SJSA1 (cell line): ENCODE measurements around the gene RPS17. TPM values are rescaled to one million over a fixed set of nuclear protein-coding genes. Genes with fewer than 3 reads are reported as not detected.
"Not testable (repeated sequence)": the region's sequence is repeated elsewhere in the genome, so short reads cannot be mapped to it uniquely, and the experiment has no call there.

ENCODE experiments used
- DNase-seq, 2 experiments: peaks; one replicate each; pipeline ENCODE4 v3.0.0-alpha.2; 2015 to 2020; ENCODE audit warnings: low spot score in 2 of 2, low read depth in 1 of 2
- H3K27ac ChIP-seq: fragments of 250-450 bp; sonication (Bioruptor Pico); 2 replicates; pipeline ENCODE4 v1.5.1; 2020; ENCODE audit warnings: mild to moderate bottlenecking, moderate library complexity
- H3K27me3 ChIP-seq: fragments of 250-450 bp; sonication (Bioruptor Pico); replicated peaks from 2 replicates; pipeline ENCODE4 v1.5.1; 2020; ENCODE audit warnings: mild to moderate bottlenecking, moderate library complexity
- H3K36me3 ChIP-seq: fragments of 250-450 bp; sonication (Bioruptor Pico); 2 replicates; pipeline ENCODE4 v1.5.1; 2020; ENCODE audit warnings: mild to moderate bottlenecking
- H3K4me1 ChIP-seq: fragments of 250-450 bp; sonication (Bioruptor Pico); replicated peaks from 2 replicates; pipeline ENCODE4 v1.6.1; 2021; ENCODE audit warnings: mild to moderate bottlenecking
- H3K4me3 ChIP-seq: fragments of 250-450 bp; sonication (Bioruptor Pico); 2 replicates; pipeline ENCODE4 v1.5.1; 2020; ENCODE audit warnings: mild to moderate bottlenecking
- H3K9me3 ChIP-seq: fragments of 250-450 bp; sonication (Bioruptor Pico); replicated peaks from 2 replicates; pipeline ENCODE4 v1.5.1; 2020; ENCODE audit warnings: mild to moderate bottlenecking
- total RNA-seq: library from RNA; depleted of rRNA; stranded (reverse); fragments of >200 nt; shearing (Covaris generic); gene quantifications from 2 replicates; pipeline ENCODE4 v1.2.3, GENCODE V29; 2014

The RPS17 gene
- total RNA-seq, 1 experiment from 2014 or later = 2,652 TPM

- DNase-seq = peak in 1 of 2 experiments; percentile 36
- H3K4me3 ChIP-seq = peak overlapping the region; percentile 86
- no peaks in the 10 kb centered on the region for H3K27me3 ChIP-seq
- H3K27ac ChIP-seq = peak overlapping the region; percentile 66
- no peaks in the 10 kb centered on the region for H3K9me3 ChIP-seq
- peaks cover 52% of the 10 kb centered on the region for H3K36me3 ChIP-seq
- peaks cover 18% of the 10 kb centered on the region for H3K4me1 ChIP-seq
These were observed 584 bp downstream of the RPS17 start for GRCh38 chr15:82539691-82540054.

GRCh38 chr15:82538961-82539690, 1.1 kb downstream of the RPS17 start:
- DNase-seq = peak in 1 of 2 experiments; percentile 39
- H3K27ac ChIP-seq = 0 out of 2 replicates have a peak overlapping the region, but pooled peaks have one; percentile 66
- no peaks in the 10 kb centered on the region for H3K27me3 ChIP-seq
- no peaks in the 10 kb centered on the region for H3K9me3 ChIP-seq
- H3K36me3 ChIP-seq = peaks cover 57% of the 10 kb centered on the region
- H3K4me1 ChIP-seq = peaks cover 18% of the 10 kb centered on the region
- peak overlapping the region; percentile 86 for H3K4me3 ChIP-seq

GRCh38 chr15:82537351-82537908, 2.8 kb downstream of the RPS17 start:
- peaks cover 63% of the 10 kb centered on the region for H3K36me3 ChIP-seq
- no peaks in the 10 kb centered on the region for H3K27me3 ChIP-seq
- peaks cover 13% of the 10 kb centered on the region for H3K4me1 ChIP-seq
- H3K4me3 ChIP-seq = no peak overlapping the region
- H3K27ac ChIP-seq = no peak overlapping the region
- H3K9me3 ChIP-seq = no peaks in the 10 kb centered on the region
- peak in 1 of 2 experiments; percentile 4 for DNase-seq

- DNase-seq = no peak
- peaks cover 13% of the 10 kb centered on the region for H3K4me1 ChIP-seq
- H3K27me3 ChIP-seq = no peaks in the 10 kb centered on the region
- peaks cover 63% of the 10 kb centered on the region for H3K36me3 ChIP-seq
- no peaks in the 10 kb centered on the region for H3K9me3 ChIP-seq
- no peak overlapping the region for H3K27ac ChIP-seq
- H3K4me3 ChIP-seq = no peak overlapping the region
These were observed 3.6 kb downstream of the RPS17 start for GRCh38 chr15:82536409-82537350.

- H3K27me3 ChIP-seq = no peaks in the 10 kb centered on the region
- H3K4me3 ChIP-seq = no peak overlapping the region
- H3K36me3 ChIP-seq = peaks cover 63% of the 10 kb centered on the region
- no peak overlapping the region for H3K27ac ChIP-seq
- H3K9me3 ChIP-seq = no peaks in the 10 kb centered on the region
- H3K4me1 ChIP-seq = peaks cover 12% of the 10 kb centered on the region
- DNase-seq = peak in 1 of 2 experiments; percentile 20
These were observed 4.5 kb downstream of the RPS17 start for GRCh38 chr15:82535566-82536408.

- peaks cover 62% of the 10 kb centered on the region for H3K36me3 ChIP-seq
- not testable (repeated sequence) for H3K9me3 ChIP-seq, H3K27ac ChIP-seq, H3K27me3 ChIP-seq, H3K4me3 ChIP-seq, DNase-seq
- H3K4me1 ChIP-seq = peaks cover 14% of the 10 kb centered on the region
These were observed 5.1 kb downstream of the RPS17 start for GRCh38 chr15:82535151-82535550.

GRCh38 chr15:82534457-82534861, 5.8 kb downstream of the RPS17 start:
- Histone ChIP-seq H3K36me3 (peaks cover 56% of the 10 kb centered on the region), H3K4me1 (peaks cover 14% of the 10 kb centered on the region)
- H3K4me3 ChIP-seq, DNase-seq, H3K27me3 ChIP-seq, H3K27ac ChIP-seq, H3K9me3 ChIP-seq: not testable (repeated sequence)

- Histone ChIP-seq H3K27me3 (no peaks in the 10 kb centered on the region), H3K4me3 (no peak overlapping the region), H3K4me1 (peaks cover 13% of the 10 kb centered on the region), H3K9me3 (no peaks in the 10 kb centered on the region), H3K36me3 (peaks cover 50% of the 10 kb centered on the region), H3K27ac (no peak overlapping the region)
- DNase-seq = peak in 1 of 2 experiments; percentile 22
These were observed 6.5 kb downstream of the RPS17 start for GRCh38 chr15:82533801-82534200.

- peaks cover 42% of the 10 kb centered on the region for H3K36me3 ChIP-seq
- no peaks in the 10 kb centered on the region for H3K27me3 ChIP-seq
- no peak overlapping the region for H3K27ac ChIP-seq
- no peak overlapping the region for H3K4me3 ChIP-seq
- DNase-seq = peak in 1 of 2 experiments; percentile 27
- H3K4me1 ChIP-seq = peaks cover 6% of the 10 kb centered on the region
- H3K9me3 ChIP-seq = no peaks in the 10 kb centered on the region
These were observed 7.2 kb downstream of the RPS17 start for GRCh38 chr15:82532991-82533481.

- H3K36me3 ChIP-seq = peaks cover 37% of the 10 kb centered on the region
- H3K27me3 ChIP-seq = no peaks in the 10 kb centered on the region
- no peak overlapping the region for H3K27ac ChIP-seq
- no peak overlapping the region for H3K4me3 ChIP-seq
- no peaks in the 10 kb centered on the region for H3K9me3 ChIP-seq
- DNase-seq = peak in 1 of 2 experiments; percentile 38
- peaks cover 6% of the 10 kb centered on the region; the same call in 1 of the 2 replicates for H3K4me1 ChIP-seq
These were observed 7.8 kb downstream of the RPS17 start for GRCh38 chr15:82532383-82532990.

GRCh38 chr15:82531496-82532382, 8.5 kb downstream of the RPS17 start:
- H3K36me3 ChIP-seq = peaks cover 29% of the 10 kb centered on the region
- H3K4me3 ChIP-seq = no peak overlapping the region
- no peaks in the 10 kb centered on the region for H3K27me3 ChIP-seq
- peaks cover 6% of the 10 kb centered on the region; the same call in 1 of the 2 replicates for H3K4me1 ChIP-seq
- H3K27ac ChIP-seq = no peak overlapping the region
- no peaks in the 10 kb centered on the region for H3K9me3 ChIP-seq
- no peak for DNase-seq
